GM18951 (cell line): ENCODE data around the gene SASH1.

ENCODE experiments used
- POLR2A ChIP-seq: IDR thresholded peaks from 4 replicates; pipeline ENCODE4 v1.6.1; 2011; ENCODE audit warnings: mild to moderate bottlenecking; ENCODE audit not compliant: insufficient read length, insufficient read depth; ENCODE audit errors: extremely low read depth
- in situ Hi-C: fragments of 300-500 bp; cut with MboI; formaldehyde crosslinking; loops from one replicate; pipeline ENCODE4 v1.12.0; 2022; ENCODE audit warnings: low sequenced_read_pairs, mixed read lengths, inconsistent platforms; ENCODE audit not compliant: unreplicated experiment

SASH1 gene

GRCh38 chr6:148447521-148448230 is 105.0 kb downstream of the SASH1 start:
- no peak for TF ChIP-seq POLR2A
- in situ Hi-C loops: no loop called here

- TF ChIP-seq POLR2A: no peak
- in situ Hi-C loops: no loop called here
Measured at GRCh38 chr6:148448369-148449012, 105.9 kb downstream of the SASH1 start.

GRCh38 chr6:148450866-148451265 is 108.2 kb downstream of the SASH1 start:
- in situ Hi-C loops: loop anchor here (25.0 kb wide), 1 partner anchor 264 kb away; no protein-coding TSS in a partner anchor

GRCh38 chr6:148451690-148452089 is 109.1 kb downstream of the SASH1 start:
- TF ChIP-seq POLR2A: no peak
- in situ Hi-C loops: loop anchor here (25.0 kb wide), 1 partner anchor 264 kb away; no protein-coding TSS in a partner anchor

More at GRCh38 chr6:148450866-148451265, 108.2 kb downstream of the SASH1 start:
- no peak for TF ChIP-seq POLR2A

- in situ Hi-C loops: loop anchor here (25.0 kb wide), 1 partner anchor 266 kb away; no protein-coding TSS in a partner anchor
- TF ChIP-seq POLR2A: no peak
Measured at GRCh38 chr6:148452876-148453275, 110.2 kb downstream of the SASH1 start.

- in situ Hi-C loops: loop anchor here (25.0 kb wide), 1 partner anchor 267 kb away; no protein-coding TSS in a partner anchor
- TF ChIP-seq POLR2A: no peak
Measured at GRCh38 chr6:148453906-148454305, 111.3 kb downstream of the SASH1 start.

GRCh38 chr6:148455225-148455624 is 112.6 kb downstream of the SASH1 start:
- TF ChIP-seq POLR2A: no peak
- in situ Hi-C loops: loop anchor here (25.0 kb wide), 1 partner anchor 268 kb away; no protein-coding TSS in a partner anchor

GRCh38 chr6:148455674-148456558 is 113.3 kb downstream of the SASH1 start:
- no peak for TF ChIP-seq POLR2A
- in situ Hi-C loops: loop anchor here (25.0 kb wide), 1 partner anchor 269 kb away; no protein-coding TSS in a partner anchor

- in situ Hi-C loops: loop anchor here (25.0 kb wide), 1 partner anchor 270 kb away; no protein-coding TSS in a partner anchor
- TF ChIP-seq POLR2A: no peak
Measured at GRCh38 chr6:148457137-148457842, 114.7 kb downstream of the SASH1 start.

GRCh38 chr6:148457843-148458159 is 115.2 kb downstream of the SASH1 start:
- in situ Hi-C loops: loop anchor here (25.0 kb wide), 1 partner anchor 270 kb away; no protein-coding TSS in a partner anchor
- TF ChIP-seq POLR2A: no peak

GRCh38 chr6:148459238-148459637 is 116.6 kb downstream of the SASH1 start:
- in situ Hi-C loops: loop anchor here (25.0 kb wide), 1 partner anchor 272 kb away; no protein-coding TSS in a partner anchor
- no peak for TF ChIP-seq POLR2A

- TF ChIP-seq POLR2A: no peak
- in situ Hi-C loops: loop anchor here (25.0 kb wide), 1 partner anchor 274 kb away; no protein-coding TSS in a partner anchor
Measured at GRCh38 chr6:148460876-148461646, 118.4 kb downstream of the SASH1 start.
